ENCODE results near the gene LRRC8C.

- TF ChIP-seq EZH2phosphoT487 (IDR thresholded peaks at IDR 0.05; ENCODE audit: borderline replicate concordance) (no peak), CTCF (IDR thresholded peaks at IDR 0.05 in 2 of 3, conservative IDR thresholded peaks at IDR 0.05 in 1 of 3; ENCODE audit: borderline replicate concordance in 1 of 3, insufficient read depth in 1 of 3, low read depth in 2 of 3, low read length in 2 of 3) (no peak), JUND (IDR thresholded peaks at IDR 0.05) (no peak), POLR2A (IDR thresholded peaks at IDR 0.05; ENCODE audit: borderline replicate concordance, extremely low read depth, insufficient read depth, insufficient read length) (no peak), POLR2AphosphoS5 (IDR thresholded peaks at IDR 0.05; ENCODE audit: low read depth, low read length) (no peak), CEBPB (IDR thresholded peaks at IDR 0.05; ENCODE audit: low read depth) (no peak), RAD21 (IDR thresholded peaks at IDR 0.05; ENCODE audit: low read depth) (no peak)
- TF ChIP-seq, protein P1, sequence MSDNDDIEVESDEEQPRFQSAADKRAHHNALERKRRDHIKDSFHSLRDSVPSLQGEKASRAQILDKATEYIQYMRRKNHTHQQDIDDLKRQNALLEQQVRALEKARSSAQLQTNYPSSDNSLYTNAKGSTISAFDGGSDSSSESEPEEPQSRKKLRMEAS (IDR thresholded peaks at IDR 0.05): no peak
These were observed 99.3 kb downstream of the LRRC8C start for GRCh38 chr1:89732206-89732605.

Data from HCT116 (cell line).